Left renal pelvis (tissue), 4 donors: ENCODE measurements around the gene AFAP1L1. TPM values are rescaled to one million over a fixed set of nuclear protein-coding genes. Genes with fewer than 3 reads are reported as not detected.

Experiments
- DNase-seq, 4 donors: peaks; one replicate each; pipeline ENCODE4 v3.0.0-alpha.2; 2013; ENCODE audit warnings: low read depth in 4 of 4, low spot score in 3 of 4
- polyA plus RNA-seq, 4 donors: library from polyadenylated mRNA; unstranded; fragments of 120-200 nt; gene quantifications; one replicate each; pipeline ENCODE4 v1.2.1, GENCODE V29; 2013; ENCODE audit not compliant: insufficient read length in 4 of 4

AFAP1L1 gene
- polyA plus RNA-seq, 4 donors: 15.0 to 19.3 (median 17.5) TPM

GRCh38 chr5:149344151-149344550 is 72.5 kb downstream of the AFAP1L1 start:
- DNase-seq: no peak

GRCh38 chr5:149345147-149345891 is 73.7 kb downstream of the AFAP1L1 start, which contains the start of gene GRPEL2:
GRPEL2 (plus strand) TSS chr5:149345499; CDS start chr5:149345540, 41 bp downstream.
- DNase-seq: peak; percentile 87 to 94 (median 90)

GRCh38 chr5:149345892-149346222 is 74.2 kb downstream of the AFAP1L1 start:
- DNase-seq: no peak

GRCh38 chr5:149348518-149348917 is 76.9 kb downstream of the AFAP1L1 start:
- no peak for DNase-seq

GRCh38 chr5:149349382-149349781 is 77.7 kb downstream of the AFAP1L1 start:
- no peak for DNase-seq

- no peak for DNase-seq
Observed at GRCh38 chr5:149352169-149352568, 80.5 kb downstream of the AFAP1L1 start.

GRCh38 chr5:149353911-149354310 is 82.3 kb downstream of the AFAP1L1 start:
- DNase-seq: no peak

GRCh38 chr5:149355688-149356087 is 84.0 kb downstream of the AFAP1L1 start:
- no peak for DNase-seq

- DNase-seq: no peak
Observed at GRCh38 chr5:149356391-149356790, 84.7 kb downstream of the AFAP1L1 start.

GRCh38 chr5:149357370-149358293 is 86.0 kb downstream of the AFAP1L1 start, which contains the start of gene PCYOX1L:
PCYOX1L (plus strand) TSS chr5:149358046; CDS start chr5:149358069, 23 bp downstream.
- peak; percentile 75 to 86 (median 82) for DNase-seq

GRCh38 chr5:149358294-149358651 is 86.6 kb downstream of the AFAP1L1 start:
- DNase-seq: no peak

- no peak for DNase-seq
Observed at GRCh38 chr5:149358868-149359495, 87.3 kb downstream of the AFAP1L1 start.

GRCh38 chr5:149360272-149360671 is 88.6 kb downstream of the AFAP1L1 start:
- no peak for DNase-seq

- DNase-seq: no peak
Observed at GRCh38 chr5:149362541-149362940, 90.9 kb downstream of the AFAP1L1 start.

- DNase-seq: no peak
Observed at GRCh38 chr5:149363358-149363757, 91.7 kb downstream of the AFAP1L1 start.

- no peak for DNase-seq
Observed at GRCh38 chr5:149363936-149364335, 92.3 kb downstream of the AFAP1L1 start.

- no peak for DNase-seq
Observed at GRCh38 chr5:149364719-149365118, 93.1 kb downstream of the AFAP1L1 start.

GRCh38 chr5:149365418-149365817 is 93.8 kb downstream of the AFAP1L1 start:
- DNase-seq: no peak

- DNase-seq: no peak
Observed at GRCh38 chr5:149366169-149366729, 94.6 kb downstream of the AFAP1L1 start.

GRCh38 chr5:149367249-149367971 is 95.8 kb downstream of the AFAP1L1 start:
- peak in 1 of 4 donors; percentile 55 for DNase-seq
